GM19328 (cell line): ENCODE results near the gene TTC39C.
"Not testable (repeated sequence)": the region's sequence is repeated elsewhere in the genome, so short reads cannot be mapped to it uniquely, and the experiment has no call there.

Experiments
- ATAC-seq: cut with Tn5 transposase; IDR thresholded peaks from one replicate; pipeline ENCODE4 v1.9.1; 2021; ENCODE audit warnings: mild to moderate bottlenecking, moderate library complexity; ENCODE audit not compliant: unreplicated experiment

The TTC39C gene

GRCh38 chr18:24051031-24051947 lies 36.7 kb downstream of the TTC39C start:
- no peak for ATAC-seq

- ATAC-seq: no peak
Observed at GRCh38 chr18:24052053-24052452, 37.5 kb downstream of the TTC39C start.

GRCh38 chr18:24053211-24053610 lies 38.7 kb downstream of the TTC39C start:
- no peak for ATAC-seq

DNA sequence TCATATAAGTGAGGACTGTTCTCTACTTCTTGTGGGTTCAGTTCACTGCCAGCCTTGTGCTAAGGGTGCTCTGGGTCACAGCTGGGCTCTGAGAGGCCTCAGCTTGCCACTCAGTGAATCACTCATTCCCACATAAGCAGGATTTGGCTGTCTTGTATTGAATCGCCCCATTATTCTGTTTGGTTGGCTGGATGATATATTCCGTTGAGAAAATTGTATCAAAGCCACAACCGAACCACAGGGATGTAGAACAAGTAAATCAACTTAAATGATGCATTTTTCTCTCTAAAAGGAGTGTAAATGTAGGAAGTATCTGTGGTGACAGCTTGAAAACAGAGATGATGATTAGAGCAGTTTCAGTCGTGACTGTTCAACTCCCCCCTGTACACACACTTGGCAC lies 39.6 kb downstream of the TTC39C start:
- ATAC-seq: no peak

DNA sequence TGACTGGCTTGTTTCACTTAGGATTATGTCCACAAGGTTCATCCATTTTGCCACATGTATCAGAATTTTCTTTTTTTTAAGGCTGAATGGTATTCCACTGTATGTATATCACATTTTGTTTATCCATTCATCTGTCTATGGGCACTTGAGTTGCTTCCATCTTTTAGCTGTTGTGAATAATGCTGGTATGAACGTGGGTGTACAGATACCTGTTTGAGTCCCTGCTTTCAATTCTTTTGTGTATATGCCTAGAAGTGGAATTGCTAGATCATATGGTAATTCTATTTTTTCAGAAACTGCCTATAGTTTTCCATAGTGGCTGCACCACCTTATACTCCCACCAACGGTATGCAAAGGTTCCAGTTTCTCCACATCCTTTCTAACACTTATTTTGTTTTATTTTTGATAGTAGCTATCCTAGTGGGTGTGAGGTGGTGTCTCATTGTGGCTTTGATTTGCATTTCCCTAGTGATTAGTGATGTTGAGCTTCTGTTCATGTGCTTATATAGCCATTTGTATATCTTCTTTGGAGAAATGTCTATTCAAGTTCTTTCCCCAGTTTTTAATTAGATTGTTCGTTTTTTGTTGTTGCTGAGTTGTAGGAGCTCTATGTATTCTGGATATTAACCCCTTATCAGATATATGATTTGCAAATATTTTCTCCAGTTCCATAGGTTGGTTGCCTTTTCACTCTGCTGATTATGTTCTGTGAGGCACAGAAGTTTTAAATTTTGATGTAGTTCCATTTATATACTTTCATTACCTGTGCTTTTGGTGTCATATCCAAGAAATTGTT lies 40.7 kb downstream of the TTC39C start:
- no peak for ATAC-seq

GRCh38 chr18:24055878-24056277 lies 41.3 kb downstream of the TTC39C start:
- no peak for ATAC-seq

GRCh38 chr18:24056506-24056905 lies 42.0 kb downstream of the TTC39C start:
- ATAC-seq: no peak

DNA sequence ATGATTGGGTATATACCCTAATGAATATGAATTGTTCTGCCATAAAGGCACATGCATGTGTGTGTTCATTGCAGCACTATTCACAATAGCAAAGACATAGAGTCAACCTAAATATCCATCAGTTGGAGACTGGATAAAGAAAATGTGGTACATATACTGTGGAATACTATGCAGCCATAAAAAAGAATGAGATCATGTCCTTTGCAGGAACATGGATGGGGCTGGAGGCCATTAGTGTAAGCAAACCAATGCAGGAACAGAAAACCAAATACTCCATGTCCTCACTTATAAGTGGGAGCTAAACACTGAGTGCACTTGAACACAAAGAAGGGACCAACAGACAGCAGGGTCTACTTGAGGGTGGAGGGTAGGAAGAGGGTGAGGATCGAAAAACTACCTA lies 43.2 kb downstream of the TTC39C start:
- no peak for ATAC-seq

- not testable (repeated sequence) for ATAC-seq
Observed at GRCh38 chr18:24059385-24059784, 44.8 kb downstream of the TTC39C start.

GRCh38 chr18:24060644-24061043 lies 46.1 kb downstream of the TTC39C start:
- no peak for ATAC-seq

- ATAC-seq: no peak
Observed at GRCh38 chr18:24063121-24063731, 48.7 kb downstream of the TTC39C start.

- no peak for ATAC-seq
Observed at GRCh38 chr18:24064391-24065100, 50.0 kb downstream of the TTC39C start.

DNA sequence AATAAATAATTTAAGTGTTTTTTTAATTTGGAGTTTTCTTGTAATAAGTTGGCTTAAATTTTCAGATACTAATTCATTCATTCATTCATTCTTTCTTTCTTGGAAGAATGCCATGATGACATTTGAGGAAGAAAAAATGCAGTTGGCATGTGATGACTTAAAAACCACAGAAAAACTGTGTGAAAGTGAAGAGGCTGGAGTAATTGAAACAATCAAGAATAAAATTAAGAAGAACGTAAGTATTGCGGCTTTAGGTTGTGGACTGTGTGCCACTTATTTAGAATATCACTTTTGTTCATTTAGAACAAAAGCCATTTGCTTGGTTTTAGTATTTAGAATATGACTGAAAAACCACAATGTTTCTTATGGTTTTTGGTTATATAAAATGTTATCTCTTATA lies 51.4 kb downstream of the TTC39C start:
- no peak for ATAC-seq

GRCh38 chr18:24068945-24069693 lies 54.6 kb downstream of the TTC39C start:
- no peak for ATAC-seq

- no peak for ATAC-seq
Observed at GRCh38 chr18:24071029-24071428, 56.5 kb downstream of the TTC39C start.

GRCh38 chr18:24071779-24072178 lies 57.2 kb downstream of the TTC39C start:
- ATAC-seq: no peak

GRCh38 chr18:24072743-24073142 lies 58.2 kb downstream of the TTC39C start:
- ATAC-seq: no peak

DNA sequence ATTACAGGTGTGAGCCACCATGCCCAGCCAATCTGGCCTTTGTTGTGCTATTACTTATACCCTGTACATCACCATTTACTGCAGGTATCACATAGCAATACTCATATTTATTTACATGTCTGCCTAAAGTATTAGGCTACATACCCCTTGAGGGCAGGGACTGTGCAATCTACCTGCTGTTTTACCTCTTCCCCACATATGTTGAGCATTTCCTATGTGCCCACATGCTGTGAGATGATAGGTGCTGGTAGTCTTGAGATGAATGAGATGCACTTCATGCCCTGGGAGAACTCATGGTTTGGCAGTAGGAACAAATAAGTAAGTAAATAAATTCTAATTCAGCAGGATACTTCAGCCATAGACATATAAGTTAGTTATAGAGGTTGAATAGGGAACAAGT lies 59.2 kb downstream of the TTC39C start:
- ATAC-seq: no peak

DNA sequence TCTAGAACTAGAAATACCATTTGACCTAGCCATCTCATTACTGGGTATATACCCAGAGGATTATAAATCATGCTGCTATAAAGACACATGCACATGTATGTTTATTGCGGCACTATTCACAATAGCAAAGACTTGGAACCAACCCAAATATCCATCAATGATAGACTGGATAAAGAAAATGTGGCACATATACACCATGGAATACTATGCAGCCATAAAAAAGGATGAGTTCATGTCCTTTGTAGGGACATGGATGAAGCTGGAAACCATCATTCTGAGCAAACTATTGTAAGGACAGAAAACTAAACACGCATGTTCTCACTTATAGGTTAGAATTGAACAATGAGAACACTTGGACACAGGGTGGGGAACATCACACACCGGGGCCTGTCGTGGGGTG lies 60.2 kb downstream of the TTC39C start:
- not testable (repeated sequence) for ATAC-seq
